ENCODE measurements around the gene COMT.

DNA sequence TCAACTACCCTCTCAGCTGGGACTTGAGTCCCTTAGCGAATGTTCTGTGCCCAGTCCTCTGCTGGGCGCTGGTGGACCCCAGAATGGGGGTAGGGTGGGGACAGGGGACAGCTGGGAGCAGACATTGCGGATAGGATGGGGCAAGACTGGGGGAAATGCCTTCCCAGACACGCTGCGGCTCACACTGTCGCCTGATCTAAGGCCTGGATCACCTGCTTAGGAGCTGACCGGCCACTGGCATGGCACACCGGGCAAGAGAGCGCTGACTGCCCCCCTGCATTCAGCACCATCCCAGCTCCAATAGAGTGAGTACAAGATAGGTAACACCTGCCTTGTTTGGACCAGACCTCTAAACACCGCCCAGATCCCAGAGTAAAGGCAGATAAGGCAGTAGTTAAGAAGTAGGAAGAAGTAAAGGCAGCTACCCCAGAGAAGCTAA, 73.6 kb downstream of the COMT start:
- no peak for TF ChIP-seq POLR2AphosphoS5 (IDR thresholded peaks at IDR 0.05; ENCODE audit: low read depth)
- TF ChIP-seq, protein P1, sequence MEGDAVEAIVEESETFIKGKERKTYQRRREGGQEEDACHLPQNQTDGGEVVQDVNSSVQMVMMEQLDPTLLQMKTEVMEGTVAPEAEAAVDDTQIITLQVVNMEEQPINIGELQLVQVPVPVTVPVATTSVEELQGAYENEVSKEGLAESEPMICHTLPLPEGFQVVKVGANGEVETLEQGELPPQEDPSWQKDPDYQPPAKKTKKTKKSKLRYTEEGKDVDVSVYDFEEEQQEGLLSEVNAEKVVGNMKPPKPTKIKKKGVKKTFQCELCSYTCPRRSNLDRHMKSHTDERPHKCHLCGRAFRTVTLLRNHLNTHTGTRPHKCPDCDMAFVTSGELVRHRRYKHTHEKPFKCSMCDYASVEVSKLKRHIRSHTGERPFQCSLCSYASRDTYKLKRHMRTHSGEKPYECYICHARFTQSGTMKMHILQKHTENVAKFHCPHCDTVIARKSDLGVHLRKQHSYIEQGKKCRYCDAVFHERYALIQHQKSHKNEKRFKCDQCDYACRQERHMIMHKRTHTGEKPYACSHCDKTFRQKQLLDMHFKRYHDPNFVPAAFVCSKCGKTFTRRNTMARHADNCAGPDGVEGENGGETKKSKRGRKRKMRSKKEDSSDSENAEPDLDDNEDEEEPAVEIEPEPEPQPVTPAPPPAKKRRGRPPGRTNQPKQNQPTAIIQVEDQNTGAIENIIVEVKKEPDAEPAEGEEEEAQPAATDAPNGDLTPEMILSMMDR (conservative IDR thresholded peaks at IDR 0.05; ENCODE audit: low read depth in 2 of 2), result no peak
- TF ChIP-seq, protein P2, sequence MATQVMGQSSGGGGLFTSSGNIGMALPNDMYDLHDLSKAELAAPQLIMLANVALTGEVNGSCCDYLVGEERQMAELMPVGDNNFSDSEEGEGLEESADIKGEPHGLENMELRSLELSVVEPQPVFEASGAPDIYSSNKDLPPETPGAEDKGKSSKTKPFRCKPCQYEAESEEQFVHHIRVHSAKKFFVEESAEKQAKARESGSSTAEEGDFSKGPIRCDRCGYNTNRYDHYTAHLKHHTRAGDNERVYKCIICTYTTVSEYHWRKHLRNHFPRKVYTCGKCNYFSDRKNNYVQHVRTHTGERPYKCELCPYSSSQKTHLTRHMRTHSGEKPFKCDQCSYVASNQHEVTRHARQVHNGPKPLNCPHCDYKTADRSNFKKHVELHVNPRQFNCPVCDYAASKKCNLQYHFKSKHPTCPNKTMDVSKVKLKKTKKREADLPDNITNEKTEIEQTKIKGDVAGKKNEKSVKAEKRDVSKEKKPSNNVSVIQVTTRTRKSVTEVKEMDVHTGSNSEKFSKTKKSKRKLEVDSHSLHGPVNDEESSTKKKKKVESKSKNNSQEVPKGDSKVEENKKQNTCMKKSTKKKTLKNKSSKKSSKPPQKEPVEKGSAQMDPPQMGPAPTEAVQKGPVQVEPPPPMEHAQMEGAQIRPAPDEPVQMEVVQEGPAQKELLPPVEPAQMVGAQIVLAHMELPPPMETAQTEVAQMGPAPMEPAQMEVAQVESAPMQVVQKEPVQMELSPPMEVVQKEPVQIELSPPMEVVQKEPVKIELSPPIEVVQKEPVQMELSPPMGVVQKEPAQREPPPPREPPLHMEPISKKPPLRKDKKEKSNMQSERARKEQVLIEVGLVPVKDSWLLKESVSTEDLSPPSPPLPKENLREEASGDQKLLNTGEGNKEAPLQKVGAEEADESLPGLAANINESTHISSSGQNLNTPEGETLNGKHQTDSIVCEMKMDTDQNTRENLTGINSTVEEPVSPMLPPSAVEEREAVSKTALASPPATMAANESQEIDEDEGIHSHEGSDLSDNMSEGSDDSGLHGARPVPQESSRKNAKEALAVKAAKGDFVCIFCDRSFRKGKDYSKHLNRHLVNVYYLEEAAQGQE (IDR thresholded peaks at IDR 0.05; ENCODE audit: unreplicated experiment), result no peak

Measured in GM23338 (cell line).